ENCODE results near the gene SMARCB1.

- TF ChIP-seq CTCF (IDR thresholded peaks at IDR 0.05; ENCODE audit: low read length) (no peak), EZH2 (IDR thresholded peaks at IDR 0.05; ENCODE audit: borderline replicate concordance, low read length) (no peak)
Observed at GRCh38 chr22:23743303-23743705, 43.5 kb upstream of the SMARCB1 start.

Measured in OCI-LY1 (cell line).